Inflammatory macrophage (primary cell): ENCODE results near the gene TARS3.

Experiments used
- DNase-seq, 2 donors: peaks; one replicate each; pipeline ENCODE4 v3.0.0-alpha.2; 2020 to 2022

TARS3 gene

DNA sequence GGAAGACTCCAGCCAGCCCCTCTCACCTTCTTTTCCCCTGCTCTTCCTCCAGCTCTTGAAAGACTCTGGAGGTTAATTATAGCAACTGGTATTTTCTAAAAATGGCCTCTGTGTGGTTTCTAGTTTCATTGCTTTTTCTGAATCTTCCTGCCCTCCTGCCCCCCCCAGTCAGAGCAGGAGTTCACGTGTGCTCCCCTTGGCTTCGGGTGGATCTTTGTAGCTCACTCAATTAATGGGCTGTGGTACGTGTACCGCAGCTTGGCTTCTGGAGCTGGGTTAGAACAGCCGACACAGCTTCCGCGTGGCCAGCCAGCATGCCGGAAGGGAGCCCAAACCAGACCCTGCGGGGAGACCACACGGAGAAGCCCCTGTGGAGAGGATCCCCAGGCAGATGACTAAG is 103.6 kb downstream of the TARS3 start:
- DNase-seq = no peak

DNA sequence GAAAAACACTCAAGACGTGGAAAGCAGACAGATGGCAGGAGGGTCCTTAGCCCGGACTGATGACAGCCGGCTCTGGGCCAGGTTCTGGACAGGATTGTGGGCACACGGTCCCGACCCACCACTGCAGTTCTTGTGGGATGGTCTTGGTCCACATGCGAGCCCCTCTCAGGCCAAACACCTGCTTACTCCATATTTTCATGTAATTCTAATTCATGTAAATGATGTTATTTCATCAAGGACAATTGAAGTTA is 104.7 kb downstream of the TARS3 start:
- no peak for DNase-seq

DNA sequence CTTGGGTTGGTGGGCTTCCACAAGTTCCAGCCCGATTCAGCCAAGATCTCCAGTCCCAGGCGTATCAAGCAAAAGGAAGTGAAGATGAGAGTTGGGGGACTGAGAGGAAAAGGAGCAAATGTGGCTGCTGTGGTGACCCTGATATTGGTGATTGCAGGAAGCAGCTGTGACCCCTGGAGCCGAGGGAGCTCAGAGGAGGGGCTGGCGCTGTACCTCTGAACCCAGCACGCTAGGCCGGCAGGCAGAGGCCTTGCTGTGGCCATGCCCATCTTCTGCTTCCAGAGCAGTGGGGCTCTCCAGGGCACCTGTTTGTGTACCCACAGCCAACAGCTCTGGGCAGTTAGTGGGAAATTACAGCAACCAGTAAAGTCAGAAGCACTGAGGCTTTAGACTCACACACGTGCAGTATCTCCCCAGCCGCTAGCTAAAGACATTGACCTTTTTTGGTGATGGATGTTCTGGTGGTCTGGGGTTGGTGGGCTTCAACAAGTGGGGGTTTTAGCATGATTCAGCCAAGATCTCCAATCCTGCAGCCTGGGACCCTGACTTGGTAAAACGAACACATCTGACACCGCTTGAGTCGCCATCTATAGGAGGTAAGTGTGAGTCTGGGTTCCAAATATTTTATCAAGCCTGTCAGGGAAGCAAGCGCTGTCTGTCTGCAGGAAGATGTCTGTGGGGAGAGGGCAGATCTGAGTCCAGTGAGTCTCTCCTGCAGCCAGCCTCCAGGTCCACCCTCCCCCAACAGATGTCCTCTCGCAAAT is 105.2 kb downstream of the TARS3 start:
- no peak for DNase-seq

- no peak for DNase-seq
Measured at GRCh38 chr15:101618076-101618475, 106.2 kb downstream of the TARS3 start.

GRCh38 chr15:101617390-101617965 is 106.8 kb downstream of the TARS3 start:
- DNase-seq = no peak

GRCh38 chr15:101615986-101616848 is 108.1 kb downstream of the TARS3 start:
- no peak for DNase-seq

DNA sequence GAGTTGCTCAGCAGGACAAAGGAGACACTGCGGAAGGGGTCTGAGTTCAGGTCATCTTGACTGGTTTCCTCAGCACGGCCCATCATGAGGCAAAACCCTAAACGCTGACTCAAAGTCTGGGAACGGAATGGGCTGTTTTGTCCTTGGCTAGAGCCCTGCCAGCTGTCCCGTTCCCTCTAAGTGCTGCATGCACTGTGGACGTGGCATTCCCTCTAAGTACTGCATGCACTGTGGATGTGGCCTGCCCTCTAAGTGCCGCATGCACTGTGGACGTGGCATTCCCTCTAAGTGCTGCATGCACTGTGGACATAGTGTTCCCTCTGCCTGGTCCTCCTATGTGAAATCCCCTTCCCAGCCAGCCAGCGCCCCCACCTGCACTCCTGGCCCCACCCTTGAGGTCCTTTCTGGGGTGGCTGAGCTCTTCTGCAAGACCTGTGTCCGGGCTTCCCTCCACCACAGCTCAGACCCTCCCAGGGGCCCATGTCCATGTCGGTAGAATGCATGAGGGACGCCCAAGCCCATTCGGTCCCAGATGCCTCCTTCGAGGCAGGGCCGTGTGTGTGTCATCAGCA is 108.8 kb downstream of the TARS3 start:
- no peak for DNase-seq

DNA sequence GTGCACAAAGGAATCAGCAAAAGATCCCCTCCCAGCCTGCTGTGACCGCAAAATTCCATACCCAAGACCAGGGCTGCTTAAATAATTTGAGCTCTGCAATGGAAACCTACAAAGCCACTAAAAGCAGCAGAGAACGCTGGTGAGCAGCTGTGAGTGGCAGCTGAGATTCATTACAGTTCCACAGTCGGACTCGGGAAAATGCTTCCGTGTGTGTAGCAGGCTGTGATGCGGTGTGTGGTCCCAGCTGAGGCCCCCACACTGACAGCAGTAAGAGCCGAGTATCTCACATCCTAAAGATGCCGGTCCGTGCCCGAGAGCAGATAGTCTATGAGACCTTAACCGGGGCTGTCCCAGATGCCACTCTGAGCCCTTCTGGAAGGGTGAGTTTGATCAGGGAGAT is 109.5 kb downstream of the TARS3 start:
- no peak for DNase-seq

GRCh38 chr15:101614001-101614585 is 110.2 kb downstream of the TARS3 start:
- DNase-seq = no peak

DNA sequence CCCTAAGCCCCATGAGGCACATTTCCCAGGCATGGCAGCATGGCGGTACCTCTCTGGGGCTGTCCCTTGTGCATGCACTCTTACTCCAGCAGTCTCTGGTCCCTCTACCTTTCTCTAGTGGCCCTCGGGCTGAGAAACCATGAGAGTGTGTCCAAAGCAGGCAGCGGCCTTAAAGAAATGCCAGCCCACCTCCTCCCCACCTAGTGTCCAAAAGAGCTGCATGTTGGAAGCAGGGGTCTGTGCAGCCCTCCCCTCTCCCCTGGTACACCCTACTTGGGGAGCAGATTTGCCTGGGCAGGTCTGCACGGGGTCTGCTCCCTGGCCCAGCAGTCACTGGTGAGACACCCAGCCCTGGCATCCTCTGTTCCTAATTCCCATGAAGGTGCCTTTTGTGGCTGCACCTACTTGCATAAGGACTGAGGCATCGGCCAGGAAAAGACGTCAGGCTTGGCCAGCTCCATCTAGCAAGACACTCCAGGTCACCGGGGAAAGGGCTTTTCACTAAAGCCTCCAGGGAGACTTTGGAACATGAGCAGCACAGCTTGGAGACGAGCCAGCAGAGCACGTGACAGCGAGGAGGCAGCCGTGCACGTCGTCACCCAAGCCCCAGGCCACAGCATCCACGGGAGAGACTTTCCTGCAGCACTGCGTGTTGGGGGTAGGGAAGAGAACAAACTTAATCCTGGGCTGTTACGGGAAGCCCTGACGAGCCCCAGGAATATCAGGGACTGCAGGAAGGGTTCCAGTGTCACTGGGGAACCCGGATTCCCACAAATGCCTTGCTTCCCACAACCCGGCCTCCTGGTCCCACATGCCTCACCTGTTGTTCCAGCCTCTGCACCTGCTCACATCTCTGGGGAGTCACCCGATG is 110.9 kb downstream of the TARS3 start:
- DNase-seq = no peak

GRCh38 chr15:101612676-101613075 is 111.6 kb downstream of the TARS3 start:
- no peak for DNase-seq

DNA sequence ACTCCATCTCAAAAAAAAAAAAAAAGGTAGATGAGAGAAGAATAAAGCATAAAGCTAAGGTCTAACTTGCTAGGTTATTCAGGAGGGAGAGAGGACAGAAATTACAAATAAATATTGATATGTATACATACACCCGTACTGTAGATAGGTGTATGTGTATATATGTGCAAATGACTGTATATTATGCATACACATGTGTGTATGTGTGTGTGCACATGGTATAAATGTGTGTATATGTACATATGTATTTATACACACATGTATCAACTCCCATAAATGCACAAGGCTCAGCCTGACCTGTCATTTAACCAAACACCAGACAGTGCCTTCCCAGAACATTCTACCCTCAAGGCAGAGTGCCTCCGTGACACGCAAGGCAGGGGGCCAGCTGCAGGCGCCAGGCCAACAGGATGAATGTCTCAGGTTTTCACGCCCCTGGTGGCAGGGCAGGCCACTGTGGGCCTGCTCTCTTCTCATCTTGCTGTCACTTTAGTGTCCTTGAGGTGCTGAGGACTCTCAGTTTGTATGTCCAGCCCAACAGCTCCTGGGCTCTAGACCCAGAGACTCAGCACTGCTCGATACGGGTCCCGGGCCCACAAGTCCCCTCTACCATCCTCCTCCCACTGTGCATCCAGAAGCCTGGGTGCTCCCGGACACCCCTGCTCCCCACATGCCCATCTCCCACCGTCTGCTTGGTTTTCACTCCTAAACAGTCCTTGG is 112.5 kb downstream of the TARS3 start:
- DNase-seq = no peak

DNA sequence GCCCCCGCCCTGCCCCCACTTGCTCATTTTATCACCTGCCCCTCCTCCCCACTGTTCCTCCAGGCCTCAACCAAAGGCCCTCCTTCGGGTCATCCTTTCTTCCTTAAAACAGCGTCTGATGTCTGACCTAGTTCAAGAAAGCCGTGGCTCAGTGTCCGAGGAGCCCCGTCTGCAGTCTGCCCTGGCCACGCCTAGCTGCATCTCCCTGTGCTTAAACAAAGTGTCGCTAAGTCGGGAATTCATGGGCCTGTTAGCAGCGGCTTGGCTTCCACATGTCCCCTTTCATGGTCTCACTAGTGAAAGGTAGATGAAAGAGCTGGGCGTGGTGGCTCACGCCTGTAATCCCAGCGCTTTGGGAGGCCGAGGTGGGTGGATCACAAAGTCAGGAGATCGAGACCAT is 113.3 kb downstream of the TARS3 start:
- DNase-seq = no peak

GRCh38 chr15:101610611-101611000 is 113.7 kb downstream of the TARS3 start:
- DNase-seq = no peak

GRCh38 chr15:101609742-101610610 is 114.3 kb downstream of the TARS3 start:
- DNase-seq = no peak

DNA sequence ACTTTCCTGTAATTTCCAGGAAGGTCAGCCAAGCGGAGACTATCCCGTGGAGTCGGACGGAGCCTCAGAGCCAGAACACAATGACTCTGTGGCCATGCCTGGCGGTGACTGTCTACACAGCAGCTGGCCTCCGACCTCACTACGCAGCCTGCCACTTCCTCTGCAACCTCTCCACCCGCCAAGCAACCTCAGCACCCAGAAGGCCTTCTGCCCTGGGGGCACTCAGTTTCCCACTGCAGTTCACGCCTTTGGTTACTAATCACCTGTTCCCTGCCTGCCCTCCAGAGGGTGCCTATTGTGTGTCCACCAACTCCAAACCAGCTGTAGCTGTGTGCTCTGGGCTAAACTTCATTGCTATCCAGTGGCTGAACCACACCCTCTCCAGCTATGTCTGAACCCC is 116.1 kb downstream of the TARS3 start:
- no peak for DNase-seq

DNA sequence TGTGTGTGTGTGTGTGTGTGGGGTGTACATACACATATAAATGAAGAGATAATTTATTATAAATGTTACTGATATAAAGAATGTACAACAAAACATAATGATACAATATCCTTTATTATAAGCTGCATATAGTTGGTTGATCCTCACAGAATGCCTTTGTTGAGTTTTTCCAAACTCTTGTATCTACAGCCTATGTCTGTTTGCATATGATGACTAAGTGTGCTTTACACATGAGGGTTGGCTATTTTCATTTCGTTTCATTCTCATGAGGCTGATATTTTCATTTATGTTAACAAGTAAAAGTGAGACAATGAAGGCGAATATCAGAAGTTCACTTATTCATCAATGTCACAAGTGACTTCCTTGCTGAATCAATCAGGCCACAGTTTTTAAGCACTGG is 117.2 kb downstream of the TARS3 start:
- no peak for DNase-seq

- DNase-seq = no peak
Measured at GRCh38 chr15:101604124-101604874, 120.0 kb downstream of the TARS3 start.
